Stimulated activated CD4-positive, alpha-beta T cell treated with anti-CD3 and anti-CD28 coated beads, Interleukin-2, amount 100 ng/mL, for 24 hours (primary cell): ENCODE results near the gene S100A9.
"Not testable (repeated sequence)": the region's sequence is repeated elsewhere in the genome, so short reads cannot be mapped to it uniquely, and the experiment has no call there.

Experiments used
- DNase-seq, 2 donors: peaks; one replicate each; pipeline ENCODE4 v3.0.0-alpha.2; 2020

The S100A9 gene

DNA sequence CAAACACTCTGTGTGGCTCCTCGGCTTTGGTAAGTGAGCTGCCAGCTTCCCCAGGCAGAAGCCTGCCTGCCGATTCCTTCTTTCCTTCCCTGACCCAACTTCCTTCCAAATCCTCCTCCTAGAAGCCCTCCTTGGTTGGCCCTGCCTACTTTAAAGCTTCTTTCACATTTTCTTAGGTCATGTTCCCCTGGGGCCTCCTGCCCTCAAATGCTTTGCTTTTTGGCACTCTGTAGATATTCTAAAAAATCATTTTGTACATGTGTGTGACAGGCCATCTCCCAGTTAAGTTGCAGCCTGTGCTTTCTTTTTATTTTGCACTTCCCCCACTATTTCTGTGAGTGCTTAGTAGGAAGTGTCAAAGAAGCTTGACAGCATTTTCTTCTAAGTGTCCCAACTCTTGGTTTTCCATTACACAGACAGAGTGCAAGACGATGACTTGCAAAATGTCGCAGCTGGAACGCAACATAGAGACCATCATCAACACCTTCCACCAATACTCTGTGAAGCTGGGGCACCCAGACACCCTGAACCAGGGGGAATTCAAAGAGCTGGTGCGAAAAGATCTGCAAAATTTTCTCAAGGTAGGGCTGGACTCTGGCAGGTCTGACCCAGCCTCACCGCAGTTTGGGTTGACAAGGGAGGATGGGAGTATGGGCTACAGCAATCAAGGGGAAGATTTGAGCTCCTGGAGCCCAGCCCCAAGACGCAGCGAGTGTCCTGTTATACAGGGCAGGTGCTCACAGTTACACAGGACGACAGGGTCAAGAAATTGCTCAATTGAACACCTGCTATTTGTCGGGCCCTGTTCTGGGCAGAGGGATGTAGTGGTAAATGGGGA is at the start of gene S100A9:
TSS of gene S100A9 (plus strand) at position 2 of the 838 bp plus-strand sequence. CDS start at position 432, 430 bp downstream.
- no peak for DNase-seq

- DNase-seq, result no peak
Measured at GRCh38 chr1:153308540-153308939, 49.1 kb upstream of the S100A9 start.

DNA sequence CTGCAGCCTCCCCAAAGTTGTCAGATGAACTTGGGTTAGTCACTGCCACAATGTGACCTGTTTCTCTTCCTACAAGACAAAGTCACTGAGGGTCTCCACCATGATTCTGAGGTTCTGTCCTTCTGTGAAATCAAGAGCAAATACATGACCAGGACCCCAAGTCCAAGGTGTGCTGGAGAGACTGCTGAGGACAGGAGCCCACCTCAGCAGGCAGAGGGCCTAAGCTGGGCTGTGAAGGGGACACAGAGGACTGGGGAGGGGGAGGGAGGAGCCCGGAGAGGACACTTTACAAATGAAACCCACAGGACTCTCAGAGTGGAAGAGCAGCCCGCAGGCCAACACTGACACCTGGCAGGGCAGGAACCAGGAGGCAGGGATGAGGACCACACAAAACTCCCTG is 48.2 kb upstream of the S100A9 start:
- no peak for DNase-seq

DNA sequence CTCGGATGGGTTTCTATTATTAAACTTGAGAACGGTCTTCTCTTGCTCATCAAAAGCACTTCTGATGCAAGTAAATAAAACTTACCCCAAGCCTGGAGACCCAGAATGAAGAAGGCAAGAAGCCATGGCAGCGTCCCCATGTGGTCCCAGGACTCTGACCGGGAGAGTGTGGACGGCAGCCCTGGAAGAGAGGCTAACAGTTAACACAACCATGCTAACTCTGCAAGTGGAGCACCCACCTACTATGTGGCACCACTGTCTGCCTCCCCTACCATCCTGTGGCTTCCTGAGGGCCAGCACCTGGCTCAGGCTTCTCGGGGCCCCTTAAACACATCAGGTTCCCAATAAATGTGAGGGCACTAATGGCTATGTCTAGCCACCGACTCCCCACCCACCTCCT is 47.1 kb upstream of the S100A9 start:
- DNase-seq, result no peak

DNA sequence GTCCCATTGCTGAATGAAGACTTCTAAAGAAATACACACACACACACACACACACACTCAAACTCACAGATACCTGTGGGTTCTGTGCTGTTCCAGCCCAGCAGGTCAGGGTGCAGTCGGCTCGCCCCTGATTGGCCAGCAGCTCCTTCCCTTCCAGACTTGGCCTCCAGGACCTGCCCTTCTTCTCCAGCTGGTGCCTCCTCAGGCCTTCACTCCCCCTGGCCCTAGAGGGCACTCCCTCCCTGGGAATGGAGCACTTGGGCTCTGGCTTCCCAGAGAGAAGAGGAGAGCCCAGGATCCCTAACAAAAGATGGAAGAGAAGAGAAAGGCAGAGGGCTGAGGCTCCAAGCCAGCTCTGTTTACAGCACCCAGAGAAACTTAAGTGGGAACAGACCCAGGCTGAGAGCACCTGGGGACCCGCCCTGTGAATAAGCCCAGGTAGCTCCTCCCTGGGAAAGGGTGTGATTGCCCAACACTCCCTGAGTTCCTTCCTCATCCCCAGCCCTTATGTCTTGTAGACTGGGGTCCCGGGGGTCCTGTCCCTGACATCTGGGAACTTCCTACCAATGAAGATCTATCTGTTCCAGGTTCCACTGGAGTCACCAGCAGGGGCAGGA is 45.0 kb upstream of the S100A9 start, which contains the start of gene PGLYRP3:
TSS of gene PGLYRP3 (minus strand) at position 383 of the 617 bp plus-strand sequence. CDS start 2,287 bp downstream, outside the sequence.
- DNase-seq, result no peak

- no peak for DNase-seq
Measured at GRCh38 chr1:153313288-153313687, 44.4 kb upstream of the S100A9 start.

GRCh38 chr1:153314388-153314787 is 43.3 kb upstream of the S100A9 start:
- not testable (repeated sequence) for DNase-seq

DNA sequence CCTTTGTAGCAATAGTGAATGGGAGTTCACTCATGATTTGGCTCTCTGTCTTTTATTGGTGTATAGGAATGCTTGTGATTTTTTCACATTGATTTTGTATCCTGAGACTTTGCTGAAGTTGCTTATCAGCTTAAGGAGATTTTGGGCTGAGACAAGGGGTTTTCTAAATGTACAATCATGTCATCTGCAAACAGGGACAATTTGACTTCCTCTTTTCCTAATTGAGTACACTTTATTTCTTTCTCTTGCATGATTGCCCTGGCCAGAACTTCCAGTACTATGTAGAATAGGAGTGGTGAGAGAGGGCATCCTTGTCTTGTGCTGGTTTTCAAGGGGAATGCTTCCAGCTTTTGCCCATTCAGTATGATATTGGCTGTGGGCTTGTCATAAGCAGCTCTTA is 41.6 kb upstream of the S100A9 start:
- DNase-seq, result not testable (repeated sequence)

DNA sequence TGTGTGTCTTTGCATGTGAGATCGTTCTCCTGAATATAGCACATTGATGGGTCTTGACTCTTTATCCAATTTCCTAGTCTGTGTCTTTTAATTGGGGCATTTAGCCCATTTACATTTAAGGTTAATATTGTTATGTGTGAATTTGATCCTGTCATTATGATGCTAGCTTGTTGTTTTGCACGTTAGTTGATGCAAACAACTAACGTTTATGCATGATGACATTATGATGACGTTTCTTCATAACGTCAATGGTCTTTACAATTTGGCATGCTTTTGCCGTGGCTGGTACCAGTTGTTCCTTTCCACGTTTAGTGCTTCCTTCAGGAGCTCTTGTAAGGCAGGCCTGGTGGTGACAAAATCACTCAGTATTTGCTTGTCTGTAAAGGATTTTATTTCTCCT is 39.5 kb upstream of the S100A9 start:
- DNase-seq, result not testable (repeated sequence)

- DNase-seq, result no peak
Measured at GRCh38 chr1:153322568-153322967, 35.1 kb upstream of the S100A9 start.

DNA sequence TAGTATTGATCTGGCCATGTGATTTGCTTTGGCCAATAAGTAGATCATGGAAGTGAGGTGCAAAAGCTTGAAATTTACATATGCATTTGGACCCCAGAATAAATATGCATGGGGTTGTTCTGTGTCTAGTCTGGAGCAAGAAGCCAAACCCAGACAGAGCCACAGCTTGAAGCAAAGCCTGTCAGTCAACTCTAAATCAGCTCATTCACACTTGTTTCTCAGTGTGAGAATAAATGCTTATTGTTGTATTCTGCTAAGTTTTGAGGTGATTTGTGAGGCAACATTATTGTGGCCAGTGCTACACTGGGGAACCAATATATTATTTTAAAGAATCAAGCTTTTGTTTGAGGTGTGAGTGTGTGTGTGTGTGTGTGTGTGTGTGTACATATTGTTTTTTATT is 32.7 kb upstream of the S100A9 start:
- no peak for DNase-seq

DNA sequence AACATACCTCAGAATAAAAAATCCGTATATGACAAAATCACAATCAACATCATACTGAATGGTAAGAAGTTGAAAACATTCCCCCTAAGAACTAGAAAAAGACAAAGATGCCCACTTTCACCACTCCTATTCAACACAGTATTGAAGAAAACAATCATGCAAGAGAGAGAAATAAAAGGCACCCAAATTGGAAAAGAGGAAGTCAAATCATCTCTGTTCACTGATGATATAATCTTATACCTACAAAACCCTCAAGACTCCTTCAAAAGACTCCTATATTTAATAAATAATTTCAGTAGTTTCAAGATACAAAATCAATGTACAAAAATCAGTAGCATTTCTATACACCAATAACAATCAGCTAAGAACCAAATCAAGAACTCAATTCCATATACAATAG is 23.8 kb upstream of the S100A9 start:
- no peak for DNase-seq

- no peak for DNase-seq
Measured at GRCh38 chr1:153336650-153337049, 21.0 kb upstream of the S100A9 start.

GRCh38 chr1:153337980-153338853 is 19.4 kb upstream of the S100A9 start:
- no peak for DNase-seq

DNA sequence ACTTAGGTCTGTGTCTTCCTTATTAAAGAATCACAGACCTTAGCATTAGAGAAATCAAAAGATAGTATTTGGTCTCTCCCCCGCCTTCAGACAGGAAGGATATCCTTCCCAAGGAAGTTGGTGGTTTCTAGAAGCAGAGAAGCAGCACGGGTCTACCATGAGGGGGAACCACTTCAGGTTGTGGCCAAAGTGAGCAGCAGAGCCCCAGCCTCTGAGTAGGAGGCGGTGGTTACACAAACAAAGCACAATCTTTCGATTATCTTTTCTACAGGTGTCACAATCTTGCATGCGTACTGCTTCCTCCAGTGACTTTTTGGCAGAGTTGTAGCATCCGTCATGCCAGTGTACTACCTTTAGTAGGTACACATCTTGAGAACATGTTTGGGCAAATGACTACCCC is 17.9 kb upstream of the S100A9 start:
- no peak for DNase-seq

DNA sequence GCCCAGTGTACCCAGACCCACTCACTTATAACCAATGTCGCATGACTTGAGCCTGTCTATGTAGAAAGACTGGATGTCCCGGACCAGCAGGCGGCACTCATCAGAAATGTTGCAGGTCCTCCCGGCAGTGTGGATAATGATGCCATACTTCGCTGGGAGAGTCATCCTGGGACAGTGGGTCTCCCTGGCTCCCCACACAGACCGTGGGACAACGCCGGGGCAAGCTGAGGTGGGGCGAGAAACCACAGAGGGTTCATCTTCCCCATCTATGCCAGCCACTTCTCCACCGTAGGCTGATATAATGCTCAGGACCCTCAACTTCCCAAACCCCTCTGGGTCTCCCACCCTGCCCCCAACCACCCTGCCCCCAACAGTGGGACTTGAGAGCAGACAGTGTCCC is 17.3 kb upstream of the S100A9 start:
- DNase-seq, result no peak

GRCh38 chr1:153341431-153341934 is 16.2 kb upstream of the S100A9 start:
- DNase-seq, result no peak

DNA sequence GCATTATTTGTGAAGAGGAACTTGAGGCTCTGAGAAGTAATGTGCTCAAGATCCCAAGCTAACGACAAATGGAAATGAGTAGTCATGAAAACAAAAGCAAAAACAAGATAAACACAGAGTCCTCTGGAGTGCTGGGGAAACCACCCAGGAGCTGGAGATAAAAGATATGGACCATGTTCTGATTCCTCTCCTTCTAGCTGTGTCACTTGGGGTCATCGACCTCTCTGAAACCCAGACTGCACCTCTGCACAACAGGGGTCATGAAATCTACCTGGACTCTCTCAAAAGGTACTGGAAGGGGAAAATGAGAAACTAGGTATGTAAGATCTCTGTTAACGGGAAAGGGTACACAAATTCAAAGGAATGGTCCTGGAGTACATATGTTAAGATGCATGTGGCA is 15.5 kb upstream of the S100A9 start:
- DNase-seq, result no peak

DNA sequence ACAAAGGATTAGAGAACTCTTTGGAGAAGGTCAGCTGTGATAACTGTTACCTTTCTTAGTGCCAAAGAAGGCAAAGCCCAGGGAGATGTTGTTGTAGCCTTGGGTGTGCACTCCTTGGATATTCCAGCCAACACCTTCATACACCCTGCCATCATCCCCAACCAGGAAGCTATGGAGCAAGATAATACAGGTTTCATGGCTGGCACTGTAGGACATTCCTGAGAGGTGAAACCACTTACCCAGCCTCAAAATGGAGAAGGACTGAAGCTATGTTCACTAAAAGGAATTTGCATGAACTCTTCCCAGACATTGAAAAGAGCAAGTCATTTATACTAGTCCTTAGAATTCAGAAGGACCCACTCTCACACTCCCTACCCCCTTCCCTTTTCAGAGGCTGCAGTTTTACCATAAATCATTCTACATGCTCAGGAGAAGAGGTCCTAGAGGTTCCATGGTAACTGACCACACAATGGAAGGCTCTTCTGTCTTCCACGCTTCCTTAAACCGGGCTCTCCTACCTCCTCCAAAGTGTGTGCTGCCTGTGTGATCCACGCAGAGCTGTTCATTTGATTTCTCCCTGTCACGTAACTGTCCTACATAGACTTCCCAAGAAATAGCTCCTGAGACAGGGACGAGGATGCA is 14.5 kb upstream of the S100A9 start:
- DNase-seq, result no peak

DNA sequence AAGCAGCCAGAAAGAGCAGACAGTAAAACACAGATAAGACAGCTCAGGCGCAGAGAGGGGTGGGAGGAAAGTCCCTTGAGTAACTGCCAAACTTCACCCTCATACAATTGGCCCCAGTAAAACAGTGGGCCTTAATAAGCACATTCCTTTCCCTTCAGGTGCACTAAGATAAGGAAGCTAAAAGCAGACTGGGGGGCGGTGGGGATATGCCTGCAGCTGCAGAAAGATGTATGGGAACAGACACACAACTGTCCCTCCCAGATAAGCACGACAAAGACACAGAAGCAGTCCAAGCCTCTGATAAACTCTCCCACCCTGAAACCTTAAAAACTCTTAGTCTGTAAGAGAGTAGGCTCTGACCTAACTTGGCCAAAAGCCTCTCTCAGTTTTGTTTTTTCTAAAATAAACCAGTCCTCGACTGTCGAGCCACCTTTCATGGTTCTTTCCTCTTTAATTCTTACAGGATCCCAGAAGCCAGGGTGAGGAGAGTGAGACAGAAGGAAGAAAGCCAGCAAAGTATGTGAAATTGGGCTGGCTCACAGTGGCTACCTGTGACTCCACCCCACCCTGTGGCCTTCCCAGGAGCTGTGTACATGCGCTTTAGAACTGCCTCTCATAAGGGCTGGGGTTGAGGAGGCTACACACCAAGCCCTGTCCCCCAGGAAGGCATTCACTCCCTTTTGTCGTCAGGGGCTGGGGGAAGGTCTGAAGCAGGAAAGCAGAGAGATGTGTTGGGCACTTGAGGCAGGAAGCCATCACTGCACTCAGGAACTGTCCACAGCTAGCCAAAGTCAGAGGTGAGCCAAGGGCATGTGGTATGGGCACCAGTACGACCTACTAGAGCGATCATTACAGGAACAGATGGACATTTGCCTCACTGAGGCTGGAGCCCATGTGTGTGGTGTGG is 13.6 kb upstream of the S100A9 start:
- no peak for DNase-seq

GRCh38 chr1:153344718-153345025 is 13.0 kb upstream of the S100A9 start:
- DNase-seq, result no peak
